GM18526 (cell line): ENCODE measurements around the gene DMRTC1B.
"Not testable (repeated sequence)": the region's sequence is repeated elsewhere in the genome, so short reads cannot be mapped to it uniquely, and the experiment has no call there.

Experiments used
- POLR2A ChIP-seq: IDR thresholded peaks from 3 replicates; pipeline ENCODE4 v1.6.1; 2011; ENCODE audit not compliant: insufficient read length; ENCODE audit errors: extremely low read depth

DMRTC1B gene, protein sequence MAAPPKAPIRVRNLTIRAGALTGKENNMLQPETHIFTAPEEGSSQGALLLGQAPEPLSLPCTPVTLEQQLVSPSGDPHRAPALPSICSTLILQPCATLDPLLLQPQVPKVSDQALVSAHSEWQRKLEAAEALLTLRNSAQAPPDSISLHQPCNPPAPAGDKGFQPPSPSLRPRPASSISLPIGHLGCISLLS

DNA sequence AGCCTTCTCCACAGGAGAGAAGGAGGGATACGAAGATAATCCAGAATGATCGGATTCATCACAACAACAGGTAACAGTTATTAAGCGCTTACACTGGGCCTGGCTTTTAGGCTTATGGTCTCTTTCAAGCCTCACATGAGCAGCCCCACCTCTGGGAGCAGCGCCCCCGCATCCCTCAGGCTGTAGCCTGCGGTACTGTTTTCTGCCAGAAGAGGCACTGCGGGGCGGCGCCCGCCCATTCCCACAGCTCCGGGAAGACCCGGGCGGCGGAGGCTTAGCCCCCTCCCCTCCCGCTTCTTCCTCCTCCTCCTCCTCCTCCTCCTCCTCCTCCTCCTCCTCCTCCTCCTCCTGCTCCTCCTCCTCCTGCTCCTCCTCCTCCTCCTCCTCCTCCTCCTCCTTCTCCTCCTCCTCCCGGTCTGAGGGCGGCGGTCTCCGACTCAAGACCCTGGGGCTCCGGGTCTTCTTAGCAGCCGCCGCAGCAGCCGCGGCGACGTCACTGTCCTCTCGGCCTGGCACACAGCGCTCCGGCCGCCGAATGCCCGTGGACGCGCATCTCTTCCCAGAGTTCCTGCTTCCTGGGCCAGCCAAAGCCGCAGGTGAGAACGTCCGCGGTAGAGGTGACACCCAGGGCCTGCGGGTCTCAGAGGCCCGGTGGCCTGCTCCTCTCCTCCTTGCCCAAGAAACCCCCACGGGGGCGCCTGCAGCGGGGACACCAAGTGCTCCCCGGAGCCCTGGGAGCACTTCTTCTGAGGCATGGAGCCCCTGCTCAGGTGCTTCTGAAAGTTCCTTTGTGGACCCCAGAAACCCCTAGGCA is at the start of gene DMRTC1B:
Gene DMRTC1B (plus strand): TSS at position 238 of the 814 bp plus-strand sequence. CDS start 68,246 bp downstream, outside the sequence.
- not testable (repeated sequence) for TF ChIP-seq POLR2A

DNA sequence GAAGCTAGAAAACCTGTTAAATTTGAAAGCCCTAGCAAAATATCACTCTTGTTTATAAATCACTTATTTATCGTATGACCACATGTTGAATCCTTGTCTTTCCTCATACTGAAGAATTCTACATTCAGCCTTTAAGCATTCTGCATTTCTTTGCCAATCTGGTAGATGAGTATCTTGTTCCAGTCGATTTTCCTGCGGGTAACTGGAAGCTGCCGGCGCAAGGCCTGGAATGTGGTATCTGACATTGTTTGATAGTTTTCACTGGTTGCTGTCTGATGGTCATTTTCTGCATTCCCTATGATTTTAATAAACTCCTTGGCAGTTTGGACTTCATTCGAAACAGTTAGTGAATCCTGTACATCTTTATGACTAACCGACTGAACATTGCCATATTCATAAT is 48.8 kb upstream of the DMRTC1B start:
- no peak for TF ChIP-seq POLR2A

DNA sequence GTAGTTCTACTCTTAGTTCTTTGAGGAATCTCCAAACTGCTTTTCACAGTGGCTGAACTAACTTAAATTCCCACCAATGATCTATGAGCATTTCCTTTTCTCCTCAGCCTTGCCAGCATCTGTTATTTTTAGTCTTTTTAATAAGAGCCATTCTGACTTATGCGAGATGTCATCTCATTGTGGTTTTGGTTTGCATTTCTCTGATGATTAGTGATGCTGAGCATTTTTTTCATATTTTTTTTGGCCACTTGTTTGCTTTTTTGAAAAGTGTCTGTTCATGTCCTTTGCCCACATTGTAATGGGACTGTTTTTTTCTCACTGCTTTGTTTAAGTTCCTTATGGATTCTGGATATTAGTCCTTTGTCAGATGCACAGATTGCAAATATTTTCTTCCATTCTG is 41.1 kb upstream of the DMRTC1B start:
- no peak for TF ChIP-seq POLR2A

DNA sequence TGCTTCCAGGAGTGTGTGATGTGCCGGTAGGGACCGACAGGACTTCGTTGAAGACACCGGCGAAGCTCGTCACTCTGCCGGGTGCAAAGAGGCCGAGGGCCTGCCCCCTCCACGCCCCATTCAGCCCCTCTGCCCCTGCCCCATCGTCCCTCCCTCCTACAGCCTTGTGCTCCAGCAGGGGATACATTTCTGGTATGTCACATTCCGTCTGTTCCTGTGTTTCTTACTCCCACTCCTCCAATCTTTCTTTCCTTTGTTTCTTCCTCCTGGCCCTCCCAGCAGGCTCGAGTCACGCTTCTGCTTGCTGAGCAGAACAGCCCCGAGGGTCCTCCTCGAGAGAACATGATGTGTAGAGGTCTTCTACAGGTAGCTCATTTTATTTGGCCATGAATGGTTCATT is 5.9 kb downstream of the DMRTC1B start, which contains the start of gene FAM236B:
Gene FAM236B (minus strand): TSS at position 101 of the 400 bp plus-strand sequence. CDS start 100 bp downstream, at position 1.
- TF ChIP-seq POLR2A: not testable (repeated sequence)

DNA sequence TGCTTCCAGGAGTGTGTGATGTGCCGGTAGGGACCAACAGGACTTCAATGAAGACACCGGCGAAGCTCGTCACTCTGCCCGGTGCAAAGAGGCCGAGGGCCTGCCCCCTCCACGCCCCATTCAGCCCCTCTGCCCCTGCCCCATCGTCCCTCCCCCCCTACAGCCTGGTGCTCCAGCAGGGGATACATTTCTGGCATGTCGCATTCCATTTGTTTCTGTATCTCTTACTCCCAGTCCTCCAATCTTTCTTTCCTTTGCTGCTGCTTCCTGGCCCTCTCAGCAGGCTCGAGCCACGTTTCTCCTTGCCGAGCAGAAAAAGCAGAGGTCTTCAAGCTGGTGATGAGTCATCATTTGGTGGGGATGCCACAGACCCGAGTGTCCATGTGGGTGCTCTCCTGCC is 31.4 kb downstream of the DMRTC1B start, which contains the start of gene FAM236D:
Gene FAM236D (minus strand): TSS at position 101 of the 400 bp plus-strand sequence. CDS start 100 bp downstream, at position 1.
- TF ChIP-seq POLR2A: not testable (repeated sequence)
